NCI-H2196 (cell line): ENCODE data around the gene SERPINA7.
"Not testable (repeated sequence)": the region's sequence is repeated elsewhere in the genome, so short reads cannot be mapped to it uniquely, and the experiment has no call there.

ENCODE experiments used
- DNase-seq: peaks from one replicate; lab custom pipeline; 2025; ENCODE audit not compliant: unreplicated experiment; lab: John Stamatoyannopoulos, UW

Gene SERPINA7

GRCh38 chrX:106038625-106039024 lies at the start of gene SERPINA7:
TSS of gene SERPINA7 (minus strand) at chrX:106038727. CDS start at chrX:106037058, 1,669 bp downstream.
- no peak for DNase-seq

GRCh38 chrX:106069048-106069447 lies 30.5 kb upstream of the SERPINA7 start:
- no peak for DNase-seq

GRCh38 chrX:106050054-106050453 lies 11.5 kb upstream of the SERPINA7 start:
- no peak for DNase-seq

- DNase-seq, result no peak
These were observed 3.8 kb upstream of the SERPINA7 start for GRCh38 chrX:106042296-106042695.

GRCh38 chrX:106040861-106041260 lies 2.3 kb upstream of the SERPINA7 start:
- DNase-seq, result no peak

GRCh38 chrX:106039920-106040319 lies 1.4 kb upstream of the SERPINA7 start:
- no peak for DNase-seq

GRCh38 chrX:106037835-106038473 lies 573 bp downstream of the SERPINA7 start:
- no peak for DNase-seq

- no peak for DNase-seq
These were observed 1.8 kb downstream of the SERPINA7 start for GRCh38 chrX:106036716-106037115.

- no peak for DNase-seq
These were observed 3.5 kb downstream of the SERPINA7 start for GRCh38 chrX:106035064-106035463.

GRCh38 chrX:106023947-106024346 lies 14.6 kb downstream of the SERPINA7 start:
- DNase-seq, result no peak

GRCh38 chrX:106022238-106022637 lies 16.3 kb downstream of the SERPINA7 start:
- DNase-seq, result no peak

- no peak for DNase-seq
These were observed 24.3 kb downstream of the SERPINA7 start for GRCh38 chrX:106014119-106014775.

GRCh38 chrX:106009145-106009544 lies 29.4 kb downstream of the SERPINA7 start:
- DNase-seq, result no peak

- DNase-seq, result no peak
These were observed 30.7 kb downstream of the SERPINA7 start for GRCh38 chrX:106007815-106008214.

GRCh38 chrX:106005684-106006083 lies 32.8 kb downstream of the SERPINA7 start:
- DNase-seq, result no peak

- not testable (repeated sequence) for DNase-seq
These were observed 37.9 kb downstream of the SERPINA7 start for GRCh38 chrX:106000609-106001008.

GRCh38 chrX:106000203-106000602 lies 38.3 kb downstream of the SERPINA7 start:
- DNase-seq, result no peak

- DNase-seq, result no peak
These were observed 39.2 kb downstream of the SERPINA7 start for GRCh38 chrX:105999294-105999693.

GRCh38 chrX:105988487-105988886 lies 50.0 kb downstream of the SERPINA7 start:
- DNase-seq, result not testable (repeated sequence)
